SK-N-SH (cell line): Measurements from ENCODE around the gene PDGFA. TPM values are rescaled to one million over a fixed set of nuclear protein-coding genes. Genes with fewer than 3 reads are reported as not detected.

ENCODE experiments used
- CTCF ChIA-PET: fragments of 300-600, 350-600 bp; formaldehyde crosslinking; extraction: SDS; loops from one replicate; lab custom pipeline; 2021; lab: Yijun Ruan, JAX
- POLR2A ChIA-PET: fragments of 350-600 bp; sonication (Branson Sonifier 250); formaldehyde crosslinking; extraction: SDS; loops from one replicate; lab custom pipeline; 2020; ENCODE audit warnings: antibody characterized with exemption, inconsistent platforms; lab: Yijun Ruan, JAX
- DNase-seq: peaks from one replicate; pipeline ENCODE4 v3.0.0; 2012
- H2AFZ ChIP-seq: fragments of 200-600 bp; sonication (generic); 2 replicates; pipeline ENCODE4 v1.8.1; 2016; ENCODE audit warnings: antibody characterized with exemption, mild to moderate bottlenecking, low read depth
- H3F3A ChIP-seq: fragments of 200-600 bp; sonication (generic); replicated peaks from 2 replicates; pipeline ENCODE3; 2016; ENCODE audit warnings: antibody characterized with exemption, mild to moderate bottlenecking; ENCODE audit not compliant: insufficient read depth
- H3K27ac ChIP-seq, 2 experiments: fragments of 200-500 bp in 1 of 2; fragments of 200-600 bp in 1 of 2; sonication (Bioruptor generic) in 1 of 2; sonication (generic), shearing (Covaris generic) in 1 of 2; 2 replicates each; pipeline versions ENCODE4 v1.5.1 to v1.6.1; 2014 to 2016; ENCODE audit warnings: low read depth in 2 of 2, inconsistent platforms in 1 of 2, low read length in 1 of 2, mild to moderate bottlenecking in 1 of 2, mixed read lengths in 1 of 2
- H3K27me3 ChIP-seq: fragments of 200-600 bp; sonication (generic), shearing (Covaris generic); 2 replicates; pipeline ENCODE4 v1.6.1; 2016; ENCODE audit warnings: mixed run types; ENCODE audit not compliant: insufficient read depth
- H3K36me3 ChIP-seq, 2 experiments: fragments of 200-500 bp in 1 of 2; fragments of 200-600 bp in 1 of 2; sonication (Bioruptor generic) in 1 of 2; sonication (generic) in 1 of 2; replicated peaks in 1 of 2; 2 replicates each; pipeline versions ENCODE3 to v1.5.1; 2014 to 2016; ENCODE audit warnings: low read length in 1 of 2, mild to moderate bottlenecking in 1 of 2; ENCODE audit not compliant: insufficient read depth in 2 of 2, control insufficient read depth in 1 of 2
- H3K4me1 ChIP-seq, 2 experiments: fragments of 200-500 bp in 1 of 2; fragments of 200-600 bp in 1 of 2; sonication (Bioruptor generic) in 1 of 2; sonication (generic), shearing (Covaris generic) in 1 of 2; 2 replicates each; pipeline versions ENCODE4 v1.5.1 to v1.6.1; 2014 to 2016; ENCODE audit warnings: low read depth in 1 of 2, low read length in 1 of 2, mixed run types in 1 of 2; ENCODE audit not compliant: insufficient read depth in 2 of 2, control insufficient read depth in 1 of 2
- H3K4me2 ChIP-seq: fragments of 200-600 bp; sonication (generic), shearing (Covaris generic); 2 replicates; pipeline ENCODE4 v1.6.1; 2017; ENCODE audit warnings: mixed run types
- H3K4me3 ChIP-seq, 2 experiments: fragments of 200-500 bp in 1 of 2; fragments of 200-600 bp in 1 of 2; sonication (Bioruptor generic) in 1 of 2; sonication (generic), shearing (Covaris generic) in 1 of 2; 2 replicates each; pipeline versions ENCODE4 v1.5.1 to v1.8.1; 2014 to 2016; ENCODE audit warnings: low read depth in 2 of 2, inconsistent platforms in 1 of 2, low read length in 1 of 2, mild to moderate bottlenecking in 1 of 2, mixed read lengths in 1 of 2, moderate library complexity in 1 of 2
- H3K79me2 ChIP-seq: fragments of 200-600 bp; sonication (generic); 2 replicates; pipeline ENCODE4 v1.8.1; 2017; ENCODE audit warnings: mild to moderate bottlenecking; ENCODE audit not compliant: insufficient read depth
- H3K9ac ChIP-seq: fragments of 200-600 bp; sonication (generic); 2 replicates; pipeline ENCODE4 v1.6.1; 2017; ENCODE audit warnings: mixed run types
- H3K9me2 ChIP-seq: fragments of 200-600 bp; sonication (generic); 2 replicates; pipeline ENCODE4 v1.6.1; 2017; ENCODE audit warnings: mixed run types
- H3K9me3 ChIP-seq: fragments of 200-600 bp; sonication (generic); 2 replicates; pipeline ENCODE4 v1.6.1; 2017; ENCODE audit warnings: mixed run types, mild to moderate bottlenecking, moderate library complexity
- H4K20me1 ChIP-seq: fragments of 200-600 bp; sonication (generic); 2 replicates; pipeline ENCODE4 v1.6.1; 2017; ENCODE audit warnings: mild to moderate bottlenecking, mixed run types; ENCODE audit not compliant: insufficient read depth
- CTCF ChIP-seq: fragments of 200-600 bp; sonication (generic); IDR thresholded peaks from 2 replicates; pipeline ENCODE4 v1.6.1; 2017; ENCODE audit warnings: antibody characterized with exemption, mild to moderate bottlenecking, moderate library complexity
- EP300 ChIP-seq, 2 experiments: IDR thresholded peaks; 2 replicates each; pipeline versions ENCODE4 v1.4.0 to v1.6.1; 2012; ENCODE audit warnings: borderline replicate concordance in 1 of 2, low read depth in 1 of 2, low read length in 1 of 2
- FOSL2 ChIP-seq: IDR thresholded peaks from 2 replicates; pipeline ENCODE4 v1.4.0; 2012; ENCODE audit warnings: low read depth, mild to moderate bottlenecking, moderate library complexity, borderline replicate concordance
- FOXM1 ChIP-seq: IDR thresholded peaks from 2 replicates; pipeline ENCODE4 v1.4.0; 2012; ENCODE audit warnings: low read depth, mild to moderate bottlenecking
- GABPA ChIP-seq: IDR thresholded peaks from 2 replicates; pipeline ENCODE4 v1.4.0; 2012; ENCODE audit warnings: low read depth, mild to moderate bottlenecking
- GATA2 ChIP-seq: sonication (generic); formaldehyde crosslinking; IDR thresholded peaks from 2 replicates; pipeline ENCODE4 v1.5.0; 2020; ENCODE audit warnings: mild to moderate bottlenecking, missing genetic modification reagents
- IRF3 ChIP-seq: fragments of 150-350 bp; IDR thresholded peaks from 2 replicates; pipeline ENCODE4 v1.6.1; 2016; ENCODE audit warnings: mild to moderate bottlenecking, low read depth, low read length
- JUND ChIP-seq: IDR thresholded peaks from 2 replicates; pipeline ENCODE4 v1.4.0; 2012
- POLR2AphosphoS5 ChIP-seq: IDR thresholded peaks from 2 replicates; pipeline ENCODE4 v1.6.1; 2012; ENCODE audit warnings: low read depth, low read length
- RAD21 ChIP-seq: IDR thresholded peaks from 2 replicates; pipeline ENCODE4 v1.6.1; 2012; ENCODE audit warnings: mild to moderate bottlenecking, low read length
- RCOR1 ChIP-seq: fragments of 150-350 bp; IDR thresholded peaks from 2 replicates; pipeline ENCODE4 v1.6.1; 2017; ENCODE audit warnings: antibody characterized with exemption, low read length
- SMC3 ChIP-seq: IDR thresholded peaks from 2 replicates; pipeline ENCODE4 v1.6.1; 2012; ENCODE audit warnings: low read depth, low read length, improper control_type of control experiment
- TAF1 ChIP-seq: IDR thresholded peaks from 2 replicates; pipeline ENCODE4 v1.6.1; 2012; ENCODE audit warnings: low read depth, mild to moderate bottlenecking, low read length, moderate library complexity, borderline replicate concordance
- TCF12 ChIP-seq: IDR thresholded peaks from 2 replicates; pipeline ENCODE4 v1.4.0; 2012
- WGBS: methylation state at CpG from one replicate; pipeline ENCODE4 v1.1.6; 2017; ENCODE audit warnings: low lambda C conversion rate; 5-methylcytosine and 5-hydroxymethylcytosine counted together
- polyA plus RNA-seq, 3 experiments: library from polyadenylated mRNA; depleted of rRNA; stranded (reverse); fragments of >200 nt; gene quantifications; 2 replicates each; pipeline ENCODE4 v1.2.3, GENCODE V29; 2012

The PDGFA gene
- polyA plus RNA-seq, 1 of the 3 experiments (the other 2 are of a cell fraction) = 18.9 TPM

GRCh38 chr7:526460-527034 is 6.9 kb upstream of the PDGFA start (continued):
- TF ChIP-seq CTCF (no peak), GABPA (no peak), SMC3 (no peak), TCF12 (no peak), FOXM1 (no peak), RCOR1 (no peak), EP300 (IDR thresholded peaks at IDR 0.05; ENCODE audit: borderline replicate concordance in 1 of 2, low read depth in 1 of 2, low read length in 1 of 2) (no peak), GATA2 (CRISPR knock-in tag) (no peak), POLR2AphosphoS5 (no peak), JUND (no peak)

GRCh38 chr7:525740-526139 is 6.1 kb upstream of the PDGFA start:
- Histone ChIP-seq H3K9me3 (no peaks in the 10 kb centered on the region), H3F3A (no peaks in the 10 kb centered on the region), H3K79me2 (no peaks in the 10 kb centered on the region), H3K36me3 (no peaks in the 10 kb centered on the region), H3K4me2 (no peak overlapping the region), H3K4me3 (no peak overlapping the region)
- DNase-seq = no peak
- CTCF ChIA-PET = interaction anchor here (0.8 to 2.4 kb wide), 3 partner anchors 36 to 204 kb away, joined by 3 to 6 read pairs (median 3); no protein-coding TSS in a partner anchor
- TF ChIP-seq TAF1 = no peak
- TF ChIP-seq FOSL2 = no peak
- TF ChIP-seq, all 33 proteins: peak for 0
- H3K4me1 ChIP-seq = peaks cover 4 to 9% of the 10 kb centered on the region in 2 experiments; a peak in 2 of 4 replicates
- POLR2A ChIA-PET = no interaction called here
- no peak overlapping the region for H3K27ac ChIP-seq
- H2AFZ ChIP-seq = no peak overlapping the region
- no peaks in the 10 kb centered on the region for H3K27me3 ChIP-seq
- no peak overlapping the region for H3K9ac ChIP-seq
- H4K20me1 ChIP-seq = no peaks in the 10 kb centered on the region
- 83% methylated on average over 11 of the region's 12 CpGs for whole genome bisulfite sequencing
- H3K9me2 ChIP-seq = no peaks in the 10 kb centered on the region

- no peaks in the 10 kb centered on the region for H4K20me1 ChIP-seq
- no peak for DNase-seq
- H3K4me1 ChIP-seq = peaks cover 4 to 9% of the 10 kb centered on the region in 2 experiments; a peak in 2 of 4 replicates
- H3K27ac ChIP-seq = no peak overlapping the region
- no peak overlapping the region for H3K4me2 ChIP-seq
- no peak overlapping the region for H3K9ac ChIP-seq
- POLR2A ChIA-PET = no interaction called here
- TF ChIP-seq IRF3 (no peak), RAD21 (no peak)
- H3F3A ChIP-seq = no peaks in the 10 kb centered on the region
- H3K36me3 ChIP-seq = no peaks in the 10 kb centered on the region
- CTCF ChIA-PET = interaction anchor here (0.6 to 1.5 kb wide), 2 partner anchors 47 to 191 kb away, joined by 3 read pairs; no protein-coding TSS in a partner anchor
- no peaks in the 10 kb centered on the region for H3K27me3 ChIP-seq
- H3K9me3 ChIP-seq = no peaks in the 10 kb centered on the region
- H3K79me2 ChIP-seq = no peaks in the 10 kb centered on the region
- no peak overlapping the region for H3K4me3 ChIP-seq
- no peak overlapping the region for H2AFZ ChIP-seq
- H3K9me2 ChIP-seq = no peaks in the 10 kb centered on the region
- 95% methylated on average over 8 of the region's 9 CpGs for WGBS
Measured at GRCh38 chr7:524800-525199, 5.2 kb upstream of the PDGFA start.
